Activated T-helper 1 cell treated with anti-CD3 and anti-CD28 coated beads, Interleukin-2, amount 50 U/mL, for 16 hours (primary cell): ENCODE results near the gene NKX1-1.
"Not testable (repeated sequence)": the region's sequence is repeated elsewhere in the genome, so short reads cannot be mapped to it uniquely, and the experiment has no call there.

Experiments
- DNase-seq, 2 donors: peaks; one replicate each; pipeline ENCODE4 v3.0.0-alpha.2; 2020; ENCODE audit warnings: low read depth in 1 of 2, low spot score in 1 of 2

NKX1-1 gene

DNA sequence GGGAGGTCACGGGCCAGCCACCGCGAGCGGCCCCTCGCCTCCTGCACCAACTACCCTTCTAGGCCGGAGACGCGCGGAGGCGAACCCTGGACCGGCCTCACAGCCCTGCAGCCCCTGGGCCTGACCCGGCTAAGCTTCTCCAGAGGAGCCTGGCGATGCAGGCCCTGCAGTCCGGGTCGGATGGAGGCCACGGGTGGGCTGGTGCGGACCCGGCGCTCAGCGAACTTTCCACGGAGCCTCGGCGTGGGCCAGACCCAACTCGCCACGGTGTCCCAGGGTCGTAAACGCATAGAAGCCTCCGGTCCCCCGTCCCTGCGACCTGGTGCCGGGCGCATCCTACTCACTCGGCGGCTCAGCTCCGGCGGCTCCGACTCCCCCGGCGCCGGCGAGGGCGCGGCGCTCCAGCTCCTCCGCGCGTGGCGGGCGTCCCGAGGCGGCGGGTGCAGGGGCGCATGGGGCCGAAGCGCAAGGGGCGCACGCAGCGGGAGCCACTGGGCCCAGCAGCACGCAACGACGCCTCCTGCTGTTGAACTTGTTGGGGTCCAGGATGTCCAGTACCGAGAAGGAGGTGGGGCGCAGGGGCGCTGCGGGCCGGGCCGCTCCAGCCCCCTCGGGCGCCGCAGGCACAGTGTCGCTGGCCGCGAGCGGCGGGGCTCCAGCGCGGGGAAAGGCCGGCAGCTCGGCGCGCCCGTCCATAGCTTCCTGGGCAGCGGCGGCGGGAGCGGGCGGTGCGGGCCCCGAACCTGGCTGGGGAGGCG is 427 bp downstream of the NKX1-1 start:
- no peak for DNase-seq

- DNase-seq = no peak
Measured at GRCh38 chr4:1405254-1405635, 997 bp downstream of the NKX1-1 start.

GRCh38 chr4:1404573-1405253 is 1.5 kb downstream of the NKX1-1 start:
- DNase-seq = no peak

DNA sequence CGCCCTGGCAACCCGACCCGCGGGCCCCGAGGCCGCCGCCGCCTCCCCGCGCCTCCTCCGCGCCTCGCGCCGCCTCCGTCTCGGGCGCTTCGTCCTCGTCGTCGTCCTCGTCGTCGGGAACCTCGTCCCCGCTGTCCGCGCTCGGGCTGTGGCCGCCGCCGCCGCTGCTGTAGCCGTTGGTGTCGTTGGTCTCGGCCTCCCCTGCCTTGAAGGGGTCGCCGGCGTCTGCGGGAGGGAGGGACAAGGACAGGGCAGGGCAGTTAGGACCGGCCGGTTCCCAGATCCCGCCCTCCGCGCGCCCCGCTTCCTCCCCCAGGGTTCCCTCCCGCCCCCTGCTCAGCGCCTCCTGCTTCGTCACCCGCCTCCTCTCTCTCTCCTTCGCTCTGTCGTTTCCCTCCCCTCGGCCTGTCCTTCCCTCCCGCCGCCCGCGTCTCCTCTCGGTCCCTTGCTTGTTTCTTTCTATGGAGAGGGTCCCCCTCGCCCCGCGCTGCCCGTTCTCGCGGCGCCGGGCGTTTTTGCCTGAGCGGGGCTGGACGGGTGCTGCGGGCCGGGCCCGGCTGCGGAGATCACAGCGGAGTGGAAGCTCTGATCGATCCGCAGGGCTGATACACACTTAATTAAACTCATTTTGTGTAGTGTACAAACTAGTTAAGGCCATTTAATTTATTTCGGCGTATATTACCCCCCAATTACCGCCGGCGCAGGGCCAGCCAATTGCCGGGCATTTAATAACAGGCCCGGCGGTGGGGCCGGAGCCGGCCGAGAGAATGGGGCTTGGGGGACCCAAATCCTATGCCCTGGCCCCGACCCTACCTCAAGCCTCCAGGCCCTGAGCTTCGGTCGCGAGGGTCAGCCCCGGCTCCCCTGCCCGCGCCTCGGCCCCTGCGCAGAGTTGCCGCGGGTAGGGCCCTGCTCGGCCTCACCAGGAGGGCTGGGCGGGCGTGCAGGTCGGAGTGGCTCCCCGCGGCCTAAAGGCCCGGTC is 2.4 kb downstream of the NKX1-1 start:
- no peak for DNase-seq

DNA sequence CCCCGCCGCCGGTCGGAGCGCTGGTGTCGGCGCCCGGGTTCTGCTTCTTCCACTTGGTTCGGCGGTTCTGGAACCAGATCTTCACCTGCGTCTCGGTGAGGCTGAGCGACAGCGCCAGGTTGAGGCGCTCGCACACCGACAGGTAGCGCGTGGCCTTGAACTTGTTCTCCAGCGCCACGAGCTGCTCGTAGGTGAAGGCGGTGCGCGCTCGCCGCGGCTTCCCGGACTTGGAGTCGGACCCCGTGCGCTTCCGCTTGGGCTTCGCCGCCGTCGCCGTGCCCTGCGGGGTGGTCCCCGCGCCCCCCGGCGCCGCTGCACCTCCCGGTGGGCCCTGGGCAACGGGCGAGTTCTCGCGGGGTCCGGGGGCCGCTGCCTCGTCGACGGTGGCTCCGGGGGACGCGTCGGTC is 3.1 kb downstream of the NKX1-1 start:
- DNase-seq = no peak

DNA sequence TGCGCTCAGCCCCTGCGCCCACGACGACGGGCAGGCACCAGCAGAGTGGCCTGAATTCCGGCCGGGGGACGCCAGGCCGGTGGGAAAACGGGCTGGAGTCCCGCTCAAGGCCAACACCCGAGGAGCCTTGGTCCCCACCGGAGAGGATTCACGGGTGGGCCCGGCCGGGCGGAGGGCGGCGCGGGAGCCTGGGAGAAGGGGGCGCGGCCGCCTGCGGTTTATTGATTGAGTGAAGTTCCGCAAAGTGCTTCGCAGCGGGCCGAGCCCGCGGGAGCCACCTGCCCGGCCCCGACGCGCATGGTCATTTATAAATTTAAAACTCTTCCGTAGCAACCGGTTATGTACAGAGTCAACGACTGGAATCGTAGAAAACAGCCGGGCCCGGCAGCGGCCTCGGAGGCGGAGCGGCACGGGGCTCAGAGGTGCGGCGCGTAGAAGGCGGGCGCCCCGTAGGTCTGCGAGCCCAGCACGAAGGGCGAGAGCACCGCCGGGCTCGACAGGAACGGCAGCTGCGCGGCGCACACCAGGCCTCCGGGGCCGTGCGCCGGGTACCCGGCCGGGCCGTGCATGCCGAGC is 3.6 kb downstream of the NKX1-1 start:
- DNase-seq = no peak

- DNase-seq = no peak
Measured at GRCh38 chr4:1402021-1402515, 4.2 kb downstream of the NKX1-1 start.

DNA sequence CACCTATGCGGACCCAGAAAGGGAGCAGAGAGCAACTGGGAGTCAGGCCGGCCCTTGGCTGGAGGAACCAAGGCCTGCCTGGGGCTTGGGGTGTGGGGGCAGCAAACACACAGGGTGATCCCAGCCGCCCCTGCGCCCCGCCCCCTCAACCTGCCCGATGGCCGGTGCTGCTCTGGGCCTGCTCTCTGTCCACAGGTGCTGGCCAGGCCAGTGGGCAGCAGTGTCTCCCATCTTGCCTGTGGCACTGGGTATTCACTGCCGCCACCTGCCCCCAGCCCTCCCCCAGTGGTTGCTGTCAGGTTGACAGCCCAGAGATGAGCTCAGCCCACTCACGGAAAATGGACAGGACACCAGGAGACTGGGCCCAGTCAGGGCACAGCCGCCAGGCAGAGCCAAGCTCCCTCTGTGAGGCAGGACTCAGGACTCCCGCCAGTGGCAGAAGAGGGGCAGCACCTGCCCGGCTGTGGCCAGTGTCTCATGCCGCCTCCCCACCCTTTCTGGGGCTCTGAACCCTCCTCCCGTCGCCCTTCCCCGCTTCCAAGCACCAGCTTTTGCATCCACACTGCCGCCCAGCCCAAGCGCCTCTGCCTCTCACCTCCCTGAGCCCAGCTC is 4.7 kb downstream of the NKX1-1 start:
- DNase-seq = no peak

- no peak for DNase-seq
Measured at GRCh38 chr4:1400831-1401408, 5.3 kb downstream of the NKX1-1 start.

GRCh38 chr4:1400191-1400805 is 5.9 kb downstream of the NKX1-1 start:
- DNase-seq = no peak

GRCh38 chr4:1399508-1400190 is 6.6 kb downstream of the NKX1-1 start:
- no peak for DNase-seq

- DNase-seq = no peak
Measured at GRCh38 chr4:1398681-1399507, 7.3 kb downstream of the NKX1-1 start.

DNA sequence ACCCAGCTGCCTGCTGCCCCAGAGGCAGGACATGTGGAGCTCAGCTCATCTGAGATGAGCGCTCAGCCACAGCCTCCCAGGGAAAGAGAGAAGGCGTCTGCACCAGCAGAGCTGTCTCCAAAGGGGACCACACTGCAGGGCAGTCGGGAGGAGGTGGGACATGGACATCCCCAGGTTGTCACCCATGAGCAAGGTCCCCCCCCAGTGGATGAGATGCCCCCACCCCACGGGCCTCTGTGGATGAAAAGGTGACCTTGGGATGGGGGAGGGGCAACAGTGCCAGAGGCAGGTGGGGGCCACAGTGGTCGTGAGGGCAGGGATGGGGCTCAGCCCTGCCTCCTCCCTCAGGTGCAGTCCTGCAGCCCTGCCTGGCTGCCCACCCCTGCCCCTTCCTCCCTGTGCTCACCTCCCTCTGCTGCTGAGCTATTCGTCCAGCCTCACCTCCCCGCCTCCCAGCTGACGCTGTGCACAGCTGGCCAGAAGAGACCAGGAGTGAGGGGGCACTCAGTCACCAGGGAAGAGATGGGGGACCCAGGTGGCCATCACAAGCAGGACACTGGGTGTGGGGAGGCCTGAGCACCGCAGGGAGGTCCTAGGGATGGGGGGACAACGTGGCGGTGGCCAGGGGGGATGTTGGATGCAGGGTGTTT is 9.3 kb downstream of the NKX1-1 start:
- DNase-seq = no peak

DNA sequence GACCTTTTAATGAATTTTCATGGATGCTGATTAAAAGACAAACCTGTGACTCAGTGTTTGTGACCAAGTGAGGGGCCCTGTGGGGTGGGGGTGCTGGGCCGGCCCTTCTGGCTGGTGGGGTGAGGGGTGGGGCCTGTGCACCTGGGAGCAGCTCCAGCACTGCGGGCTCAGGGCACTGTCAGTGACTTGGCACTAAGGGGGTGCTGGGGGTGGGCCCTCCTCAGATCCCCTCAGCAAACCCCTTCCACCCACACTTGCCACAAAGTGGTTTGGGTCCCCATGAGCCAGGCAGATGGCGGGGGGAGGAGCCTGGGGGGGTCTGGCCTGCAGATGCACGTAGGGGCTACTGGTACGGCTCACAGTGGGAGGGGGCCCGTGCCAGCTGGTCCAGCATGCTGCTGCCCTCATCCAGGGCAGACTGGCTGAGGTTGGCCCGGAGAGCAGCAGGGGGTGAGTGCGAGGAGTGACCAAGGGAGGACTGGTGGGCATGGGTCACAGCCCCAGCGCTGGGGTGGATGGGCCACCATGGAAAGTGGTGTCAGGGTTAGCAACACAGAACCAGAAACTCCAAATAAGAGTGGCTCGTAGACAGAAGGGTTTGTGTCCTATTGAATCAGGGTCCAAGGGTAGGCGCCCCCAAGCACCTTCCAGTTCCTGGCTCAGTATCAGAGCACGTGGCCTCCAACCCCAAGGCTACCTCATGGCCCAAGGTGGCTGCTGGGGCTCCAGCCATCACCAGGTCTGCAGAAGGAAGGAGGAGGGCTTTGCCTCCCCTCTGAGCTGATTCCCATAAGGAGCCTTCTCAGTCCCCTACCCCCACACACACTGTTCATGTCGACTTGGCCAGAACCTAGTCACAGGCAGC is 10.1 kb downstream of the NKX1-1 start:
- DNase-seq = no peak

GRCh38 chr4:1395389-1395820 is 10.8 kb downstream of the NKX1-1 start:
- not testable (repeated sequence) for DNase-seq

GRCh38 chr4:1394554-1395388 is 11.5 kb downstream of the NKX1-1 start:
- DNase-seq = not testable (repeated sequence)
